Caco-2 (cell line): ENCODE measurements around the gene AQP9. TPM values are rescaled to one million over a fixed set of nuclear protein-coding genes. Genes with fewer than 3 reads are reported as not detected.

Source experiments
- BruUV-seq: library from RNA; stranded (reverse); fragments of 400-500 nt; replicated peaks from 2 replicates; lab custom pipeline; 2021; lab: Mats Ljungman, UMichigan
- CTCF ChIA-PET: fragments of 300-600 bp; sonication (Branson Sonifier 250); formaldehyde crosslinking; loops from one replicate; lab custom pipeline; 2022; ENCODE audit warnings: antibody characterized with exemption; lab: Charles Lee
- POLR2A ChIA-PET: fragments of 300-600 bp; sonication (Branson Sonifier 250); formaldehyde crosslinking; loops from one replicate; lab custom pipeline; 2022; ENCODE audit warnings: antibody characterized with exemption; lab: Charles Lee
- DNase-seq, 2 experiments: peaks; one replicate each; pipeline versions ENCODE4 v3.0.0 to v3.0.0-alpha.2; 2020 to 2022
- H3K27me3 ChIP-seq: replicated peaks from 2 replicates; pipeline ENCODE4 v1.6.0; 2011; ENCODE audit warnings: low read length; ENCODE audit not compliant: control insufficient read depth, insufficient read depth
- H3K36me3 ChIP-seq: 2 replicates; pipeline ENCODE4 v1.5.1; 2011; ENCODE audit warnings: low read length; ENCODE audit not compliant: control insufficient read depth, insufficient read depth
- H3K4me1 ChIP-seq: fragments of 250-450 bp; sonication (Bioruptor Pico); 2 replicates; pipeline ENCODE4 v1.5.1; 2020; ENCODE audit warnings: mild to moderate bottlenecking
- H3K4me3 ChIP-seq: 2 replicates; pipeline ENCODE4 v1.5.1; 2011; ENCODE audit warnings: low read depth, mild to moderate bottlenecking, control low read depth, low read length
- H3K9me3 ChIP-seq: fragments of 250-450 bp; sonication (Bioruptor Pico); 2 replicates; pipeline ENCODE4 v1.5.1; 2020; ENCODE audit warnings: mild to moderate bottlenecking, moderate library complexity
- H3K27ac Mint-ChIP-seq: one replicate; pipeline ENCODE4 v1.8.0; 2022; ENCODE audit warnings: mixed read lengths; ENCODE audit not compliant: unreplicated experiment
- H3K27me3 Mint-ChIP-seq: one replicate; pipeline ENCODE4 v1.8.0; 2022; ENCODE audit warnings: mixed read lengths; ENCODE audit not compliant: insufficient read depth, unreplicated experiment
- H3K36me3 Mint-ChIP-seq: one replicate; pipeline ENCODE4 v1.8.0; 2022; ENCODE audit warnings: mild to moderate bottlenecking, mixed read lengths; ENCODE audit not compliant: insufficient read depth, unreplicated experiment
- H3K4me1 Mint-ChIP-seq: one replicate; pipeline ENCODE4 v1.8.0; 2022; ENCODE audit warnings: low read depth, mixed read lengths; ENCODE audit not compliant: unreplicated experiment
- H3K4me3 Mint-ChIP-seq: one replicate; pipeline ENCODE4 v1.8.0; 2022; ENCODE audit warnings: mild to moderate bottlenecking, moderate library complexity, mixed read lengths; ENCODE audit not compliant: unreplicated experiment
- H3K9me3 Mint-ChIP-seq: one replicate; pipeline ENCODE4 v1.8.0; 2022; ENCODE audit warnings: mixed read lengths; ENCODE audit not compliant: unreplicated experiment
- intact Hi-C: fragments of 100-400 bp; cut with micrococcal nuclease; formaldehyde crosslinking; loops from one replicate; pipeline ENCODE4 v1.10.0; 2022; ENCODE audit not compliant: unreplicated experiment
- total RNA-seq: library from RNA; stranded (reverse); gene quantifications from 2 replicates; pipeline ENCODE4 v1.2.3, GENCODE V29; 2022
- TF ChIP-seq, protein P1 (sequence below), 2 experiments: fragments of 200-600 bp in 1 of 2; IDR thresholded peaks; 1 replicate in 1 of 2; 2 replicates in 1 of 2; pipeline versions ENCODE4 v1.5.1 to v1.8.0; 2011 to 2022; ENCODE audit warnings: antibody characterized with exemption in 1 of 2, control low read depth in 1 of 2, inconsistent platforms in 1 of 2, low read depth in 1 of 2, low read length in 1 of 2, mild to moderate bottlenecking in 1 of 2, moderate library complexity in 1 of 2; ENCODE audit not compliant: insufficient read depth in 1 of 2, severe bottlenecking in 1 of 2, unreplicated experiment in 1 of 2

AQP9 gene
- total RNA-seq, 1 experiment from 2014 or later, result not detected

DNA sequence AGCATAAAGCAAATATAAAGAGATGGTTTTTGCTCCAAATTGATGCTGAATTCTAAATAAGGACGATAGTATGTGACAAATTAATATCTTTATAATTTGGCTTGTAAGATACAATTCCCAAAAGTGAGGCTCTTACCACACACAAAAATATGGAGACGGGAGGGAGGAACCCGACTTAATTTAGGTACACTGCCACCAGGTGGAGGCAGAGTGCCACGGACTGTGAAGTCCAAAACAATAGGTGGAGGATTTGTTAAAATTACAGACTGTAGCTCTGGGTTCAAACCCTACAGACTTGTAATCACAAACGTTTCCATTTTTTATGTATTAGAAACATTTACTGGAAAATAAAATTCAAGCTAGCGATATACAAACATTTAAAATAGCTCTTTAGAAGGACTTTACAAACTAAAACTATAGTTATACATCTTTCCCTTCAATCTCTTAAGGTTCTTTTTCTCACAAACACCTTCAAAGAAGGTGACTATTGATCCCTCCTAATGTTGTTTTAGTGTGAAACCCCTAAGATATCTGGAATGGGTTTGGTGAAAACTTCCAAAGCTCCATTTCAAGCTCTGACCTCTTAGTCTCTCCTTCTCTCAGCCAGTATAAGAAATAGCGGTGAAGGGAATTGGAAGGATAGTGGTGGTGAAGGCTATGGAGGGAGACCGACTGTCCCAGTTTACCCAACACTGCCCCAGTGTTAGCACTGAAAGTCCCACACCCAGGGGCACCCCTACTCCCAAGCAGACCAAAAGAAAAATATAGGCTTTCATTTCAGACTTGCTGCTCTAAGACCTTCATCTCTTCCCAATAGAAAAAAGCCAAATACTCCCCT, 89.7 kb downstream of the AQP9 start:
- peak; percentile 61 to 79 for DNase-seq
- POLR2A ChIA-PET, result no interaction called here

DNA sequence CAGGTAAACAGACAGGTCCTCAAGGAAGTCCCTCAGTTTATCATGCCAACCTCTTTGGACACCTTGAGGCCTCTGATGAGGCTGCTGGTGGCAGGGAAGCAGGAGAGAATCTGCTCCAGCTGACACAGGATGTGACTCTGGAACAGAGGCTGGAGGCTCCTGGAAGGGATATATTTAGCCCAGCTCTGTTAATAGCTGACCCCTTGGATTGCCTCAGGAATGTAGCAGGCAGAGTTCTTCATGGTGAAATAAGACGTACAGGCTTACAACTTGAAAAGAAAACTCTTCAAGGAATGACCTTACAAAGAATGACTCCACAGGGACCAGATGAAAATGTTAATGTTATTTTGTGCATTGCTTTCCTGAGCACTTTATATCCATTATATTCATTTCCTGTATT, 90.5 kb downstream of the AQP9 start:
- Mint-ChIP-seq H3K4me1 (peaks cover 10% of the 10 kb centered on the region), H3K27me3 (no peaks in the 10 kb centered on the region), H3K9me3 (no peaks in the 10 kb centered on the region), H3K27ac (no peak overlapping the region), H3K36me3 (peaks cover 6% of the 10 kb centered on the region), H3K4me3 (no peak overlapping the region)
- intact Hi-C loops, result loop anchor here (5.0 to 10.0 kb wide), 4 partner anchors 44 to 636 kb away; partner anchors contain the start of gene MINDY2
- POLR2A ChIA-PET, result no interaction called here
- H3K36me3 ChIP-seq, result no peaks in the 10 kb centered on the region
- no peaks in the 10 kb centered on the region for H3K9me3 ChIP-seq
- no peak overlapping the region for H3K4me3 ChIP-seq
- BruUV-seq, result no TSS peak
- TF ChIP-seq, protein P1, sequence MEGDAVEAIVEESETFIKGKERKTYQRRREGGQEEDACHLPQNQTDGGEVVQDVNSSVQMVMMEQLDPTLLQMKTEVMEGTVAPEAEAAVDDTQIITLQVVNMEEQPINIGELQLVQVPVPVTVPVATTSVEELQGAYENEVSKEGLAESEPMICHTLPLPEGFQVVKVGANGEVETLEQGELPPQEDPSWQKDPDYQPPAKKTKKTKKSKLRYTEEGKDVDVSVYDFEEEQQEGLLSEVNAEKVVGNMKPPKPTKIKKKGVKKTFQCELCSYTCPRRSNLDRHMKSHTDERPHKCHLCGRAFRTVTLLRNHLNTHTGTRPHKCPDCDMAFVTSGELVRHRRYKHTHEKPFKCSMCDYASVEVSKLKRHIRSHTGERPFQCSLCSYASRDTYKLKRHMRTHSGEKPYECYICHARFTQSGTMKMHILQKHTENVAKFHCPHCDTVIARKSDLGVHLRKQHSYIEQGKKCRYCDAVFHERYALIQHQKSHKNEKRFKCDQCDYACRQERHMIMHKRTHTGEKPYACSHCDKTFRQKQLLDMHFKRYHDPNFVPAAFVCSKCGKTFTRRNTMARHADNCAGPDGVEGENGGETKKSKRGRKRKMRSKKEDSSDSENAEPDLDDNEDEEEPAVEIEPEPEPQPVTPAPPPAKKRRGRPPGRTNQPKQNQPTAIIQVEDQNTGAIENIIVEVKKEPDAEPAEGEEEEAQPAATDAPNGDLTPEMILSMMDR (IDR thresholded peaks at IDR 0.05; ENCODE audit: insufficient read depth in 1 of 2, low read depth in 1 of 2, low read length in 1 of 2, severe bottlenecking in 1 of 2, unreplicated experiment in 1 of 2), result no peak
- H3K27me3 ChIP-seq, result no peaks in the 10 kb centered on the region
- CTCF ChIA-PET, result interaction anchor here (1.2 to 1.3 kb wide), 2 partner anchors 376 to 542 kb away, joined by 4 to 5 read pairs; no protein-coding TSS in a partner anchor
- DNase-seq, result no peak
- peaks cover 5% of the 10 kb centered on the region; the same call in 1 of the 2 replicates for H3K4me1 ChIP-seq

More for the DNA sequence above, 89.7 kb downstream of the AQP9 start:
- Histone ChIP-seq H3K36me3 (no peaks in the 10 kb centered on the region), H3K4me3 (no peak overlapping the region), H3K9me3 (no peaks in the 10 kb centered on the region), H3K4me1 (peaks cover 5% of the 10 kb centered on the region; the same call in 1 of the 2 replicates), H3K27me3 (no peaks in the 10 kb centered on the region)
- TF ChIP-seq, protein P1 (IDR thresholded peaks at IDR 0.05; ENCODE audit: insufficient read depth in 1 of 2, low read depth in 1 of 2, low read length in 1 of 2, severe bottlenecking in 1 of 2, unreplicated experiment in 1 of 2), result peak; percentile 81 to 85
- BruUV-seq, result no TSS peak
- H3K27me3 Mint-ChIP-seq, result no peaks in the 10 kb centered on the region
- no peak overlapping the region for H3K27ac Mint-ChIP-seq
- no peak overlapping the region for H3K4me3 Mint-ChIP-seq
- peaks cover 6% of the 10 kb centered on the region for H3K36me3 Mint-ChIP-seq
- H3K4me1 Mint-ChIP-seq, result peaks cover 10% of the 10 kb centered on the region
- intact Hi-C loops, result loop anchor here (1.0 to 10.0 kb wide), 5 partner anchors 44 to 637 kb away; partner anchors contain the start of gene MINDY2
- H3K9me3 Mint-ChIP-seq, result no peaks in the 10 kb centered on the region
- CTCF ChIA-PET, result interaction anchor here (0.6 to 1.3 kb wide), 7 partner anchors 10 to 543 kb away, joined by 3 to 7 read pairs (median 4); no protein-coding TSS in a partner anchor

DNA sequence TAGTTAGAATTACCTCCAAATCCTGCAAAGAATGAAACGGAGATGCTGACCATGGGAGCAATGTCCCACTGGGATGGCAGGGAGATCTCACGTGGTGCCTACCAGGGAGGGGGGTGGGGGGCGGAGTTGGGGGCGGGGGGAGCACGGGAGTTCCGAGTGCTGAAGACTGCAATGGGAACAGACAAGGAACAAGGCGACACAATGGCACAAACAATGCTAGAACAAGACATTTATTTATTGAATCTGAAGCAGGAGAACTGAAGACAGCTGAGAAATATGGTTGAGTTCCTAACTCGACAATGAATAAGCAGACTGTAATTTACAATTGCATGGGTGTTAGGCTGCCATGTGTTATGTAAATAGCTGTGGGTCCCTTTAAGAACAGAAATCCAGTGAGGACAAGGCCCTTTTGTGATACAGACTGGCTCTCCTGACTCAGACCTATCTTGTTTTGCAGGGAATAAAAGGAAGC, 91.2 kb downstream of the AQP9 start:
- H3K4me1 ChIP-seq, result peaks cover 5% of the 10 kb centered on the region; the same call in 1 of the 2 replicates
- no peak for DNase-seq
- H3K27me3 ChIP-seq, result no peaks in the 10 kb centered on the region
- H3K27ac Mint-ChIP-seq, result no peak overlapping the region
- POLR2A ChIA-PET, result no interaction called here
- H3K9me3 ChIP-seq, result no peaks in the 10 kb centered on the region
- intact Hi-C loops, result loop anchor here (5.0 to 10.0 kb wide), 4 partner anchors 43 to 635 kb away; partner anchors contain the start of gene MINDY2
- TF ChIP-seq, protein P1 (IDR thresholded peaks at IDR 0.05; ENCODE audit: insufficient read depth in 1 of 2, low read depth in 1 of 2, low read length in 1 of 2, severe bottlenecking in 1 of 2, unreplicated experiment in 1 of 2), result no peak
- no TSS peak for BruUV-seq
- H3K27me3 Mint-ChIP-seq, result no peaks in the 10 kb centered on the region
- no peak overlapping the region for H3K4me3 ChIP-seq
- no peak overlapping the region for H3K4me3 Mint-ChIP-seq
- H3K9me3 Mint-ChIP-seq, result no peaks in the 10 kb centered on the region
- no peaks in the 10 kb centered on the region for H3K36me3 ChIP-seq
- H3K4me1 Mint-ChIP-seq, result peaks cover 10% of the 10 kb centered on the region
- CTCF ChIA-PET, result interaction anchor here (1.0 kb wide), 2 partner anchors 40 to 233 kb away, joined by 3 read pairs; no protein-coding TSS in a partner anchor
- peaks cover 6% of the 10 kb centered on the region for H3K36me3 Mint-ChIP-seq
